Smooth muscle cell (in vitro differentiated cells): Measurements from ENCODE around the gene KMT5B. TPM values are rescaled to one million over a fixed set of nuclear protein-coding genes. Genes with fewer than 3 reads are reported as not detected.

Source experiments
- DNase-seq: peaks from one replicate; lab custom pipeline; 2025; ENCODE audit not compliant: unreplicated experiment; lab: John Stamatoyannopoulos, UW
- H2AFZ ChIP-seq: fragments of 200-600 bp; sonication (generic); 2 replicates; pipeline ENCODE4 v1.6.0; 2016; ENCODE audit warnings: antibody characterized with exemption, low read depth, mild to moderate bottlenecking
- H3F3A ChIP-seq: fragments of 200-600 bp; sonication (generic); 2 replicates; pipeline ENCODE4 v1.6.0; 2017; ENCODE audit warnings: antibody characterized with exemption, low read depth
- H3K27ac ChIP-seq: fragments of 200-600 bp; sonication (generic); 2 replicates; pipeline ENCODE4 v1.5.1; 2016; ENCODE audit warnings: low read depth, mild to moderate bottlenecking
- H3K27me3 ChIP-seq: fragments of 200-600 bp; sonication (generic); 2 replicates; pipeline ENCODE4 v1.6.1; 2016; ENCODE audit warnings: low read depth, mild to moderate bottlenecking
- H3K36me3 ChIP-seq: fragments of 200-600 bp; sonication (generic); 2 replicates; pipeline ENCODE4 v1.5.1; 2016; ENCODE audit warnings: low read depth
- H3K4me1 ChIP-seq: fragments of 200-600 bp; sonication (generic); 2 replicates; pipeline ENCODE4 v1.5.1; 2016; ENCODE audit warnings: low read depth
- H3K4me2 ChIP-seq: fragments of 200-600 bp; sonication (generic); 2 replicates; pipeline ENCODE4 v1.6.0; 2016; ENCODE audit warnings: mild to moderate bottlenecking
- H3K4me3 ChIP-seq: fragments of 200-600 bp; sonication (generic); 2 replicates; pipeline ENCODE4 v1.5.1; 2016; ENCODE audit warnings: mild to moderate bottlenecking
- H3K79me2 ChIP-seq: fragments of 200-600 bp; sonication (generic); 2 replicates; pipeline ENCODE4 v1.6.0; 2016; ENCODE audit warnings: low read depth, mild to moderate bottlenecking
- H3K9ac ChIP-seq: fragments of 200-600 bp; sonication (generic); 2 replicates; pipeline ENCODE4 v1.6.0; 2016; ENCODE audit warnings: low read depth
- H3K9me3 ChIP-seq: fragments of 200-600 bp; sonication (generic); replicated peaks from 2 replicates; pipeline ENCODE4 v1.5.1; 2016; ENCODE audit warnings: low read depth
- H4K20me1 ChIP-seq: fragments of 200-600 bp; sonication (generic); 2 replicates; pipeline ENCODE4 v1.6.0; 2016; ENCODE audit warnings: low read depth
- CTCF ChIP-seq: fragments of 200-600 bp; sonication (generic); IDR thresholded peaks from 2 replicates; pipeline ENCODE4 v1.5.1; 2017; ENCODE audit warnings: borderline replicate concordance, mild to moderate bottlenecking, antibody characterized with exemption; ENCODE audit not compliant: insufficient read depth, poor library complexity, severe bottlenecking
- WGBS: methylation state at CpG from one replicate; pipeline ENCODE4 v1.1.7; 2016; ENCODE audit warnings: low lambda C conversion rate; 5-methylcytosine and 5-hydroxymethylcytosine counted together
- polyA plus RNA-seq: library from polyadenylated mRNA; unstranded; fragments of >200 nt; fragmentation: Nextera tagmentation; extraction: Ambion mirVana; gene quantifications from 2 replicates; pipeline ENCODE4 v1.2.1, GENCODE V29; 2016
- total RNA-seq: library from RNA; depleted of rRNA; stranded (reverse); fragments of >200 nt; gene quantifications from 2 replicates; pipeline ENCODE4 v1.2.3, GENCODE V29; 2014

Gene KMT5B
- total and polyA plus RNA-seq, 2 experiments from 2014 or later = 32.1 to 35.0 TPM

- Histone ChIP-seq H3K9ac (no peak overlapping the region), H3K4me1 (no peaks in the 10 kb centered on the region)
Observed at GRCh38 chr11:68260484-68260883, 47.4 kb upstream of the KMT5B start.

GRCh38 chr11:68259122-68259959, 46.2 kb upstream of the KMT5B start:
- Histone ChIP-seq H3K4me3 (no peak overlapping the region), H3K79me2 (no peaks in the 10 kb centered on the region), H3K9ac (no peak overlapping the region), H3K36me3 (no peaks in the 10 kb centered on the region), H3K27me3 (no peaks in the 10 kb centered on the region), H3F3A (peaks cover 2% of the 10 kb centered on the region), H3K27ac (no peak overlapping the region), H3K4me2 (no peak overlapping the region), H3K4me1 (no peaks in the 10 kb centered on the region), H4K20me1 (peaks cover 9% of the 10 kb centered on the region), H2AFZ (no peak overlapping the region), H3K9me3 (no peaks in the 10 kb centered on the region)
- WGBS = 91% methylated on average over 15 of the region's 15 CpGs
- no peak for TF ChIP-seq CTCF
- no peak for DNase-seq

More at GRCh38 chr11:68260484-68260883, 47.4 kb upstream of the KMT5B start:
- 96% methylated on average over 6 of the region's 6 CpGs for WGBS
- DNase-seq = no peak
- Histone ChIP-seq H3K79me2 (peaks cover 2% of the 10 kb centered on the region), H3K27ac (no peak overlapping the region), H3K27me3 (no peaks in the 10 kb centered on the region), H2AFZ (no peak overlapping the region), H3K9me3 (no peaks in the 10 kb centered on the region), H4K20me1 (peaks cover 18% of the 10 kb centered on the region), H3K4me3 (no peak overlapping the region), H3F3A (peaks cover 2% of the 10 kb centered on the region), H3K4me2 (no peak overlapping the region), H3K36me3 (no peaks in the 10 kb centered on the region)
- TF ChIP-seq CTCF = no peak

- TF ChIP-seq CTCF = no peak
- Histone ChIP-seq H3K4me2 (no peak overlapping the region), H3K27ac (no peak overlapping the region), H3K27me3 (no peaks in the 10 kb centered on the region), H3K4me3 (no peak overlapping the region), H2AFZ (no peak overlapping the region), H4K20me1 (peaks cover 3% of the 10 kb centered on the region), H3K9ac (no peak overlapping the region), H3F3A (peaks cover 2% of the 10 kb centered on the region), H3K9me3 (no peaks in the 10 kb centered on the region), H3K4me1 (no peaks in the 10 kb centered on the region), H3K79me2 (no peaks in the 10 kb centered on the region), H3K36me3 (no peaks in the 10 kb centered on the region)
- WGBS = 95% methylated on average over 12 of the region's 13 CpGs
- no peak for DNase-seq
Observed at GRCh38 chr11:68258363-68258765, 45.3 kb upstream of the KMT5B start.
